Caco-2 (cell line): Measurements from ENCODE around the gene NYAP2. TPM values are rescaled to one million over a fixed set of nuclear protein-coding genes. Genes with fewer than 3 reads are reported as not detected.

ENCODE experiments used
- BruUV-seq: library from RNA; stranded (reverse); fragments of 400-500 nt; replicated peaks from 2 replicates; lab custom pipeline; 2021; lab: Mats Ljungman, UMichigan
- CTCF ChIA-PET: fragments of 300-600 bp; sonication (Branson Sonifier 250); formaldehyde crosslinking; loops from one replicate; lab custom pipeline; 2022; ENCODE audit warnings: antibody characterized with exemption; lab: Charles Lee
- POLR2A ChIA-PET: fragments of 300-600 bp; sonication (Branson Sonifier 250); formaldehyde crosslinking; loops from one replicate; lab custom pipeline; 2022; ENCODE audit warnings: antibody characterized with exemption; lab: Charles Lee
- DNase-seq, 2 experiments: peaks; one replicate each; pipeline versions ENCODE4 v3.0.0 to v3.0.0-alpha.2; 2020 to 2022
- H3K27me3 ChIP-seq: replicated peaks from 2 replicates; pipeline ENCODE4 v1.6.0; 2011; ENCODE audit warnings: low read length; ENCODE audit not compliant: control insufficient read depth, insufficient read depth
- H3K36me3 ChIP-seq: 2 replicates; pipeline ENCODE4 v1.5.1; 2011; ENCODE audit warnings: low read length; ENCODE audit not compliant: control insufficient read depth, insufficient read depth
- H3K4me1 ChIP-seq: fragments of 250-450 bp; sonication (Bioruptor Pico); 2 replicates; pipeline ENCODE4 v1.5.1; 2020; ENCODE audit warnings: mild to moderate bottlenecking
- H3K4me3 ChIP-seq: 2 replicates; pipeline ENCODE4 v1.5.1; 2011; ENCODE audit warnings: low read depth, mild to moderate bottlenecking, control low read depth, low read length
- H3K9me3 ChIP-seq: fragments of 250-450 bp; sonication (Bioruptor Pico); 2 replicates; pipeline ENCODE4 v1.5.1; 2020; ENCODE audit warnings: mild to moderate bottlenecking, moderate library complexity
- H3K27ac Mint-ChIP-seq: one replicate; pipeline ENCODE4 v1.8.0; 2022; ENCODE audit warnings: mixed read lengths; ENCODE audit not compliant: unreplicated experiment
- H3K27me3 Mint-ChIP-seq: one replicate; pipeline ENCODE4 v1.8.0; 2022; ENCODE audit warnings: mixed read lengths; ENCODE audit not compliant: insufficient read depth, unreplicated experiment
- H3K36me3 Mint-ChIP-seq: one replicate; pipeline ENCODE4 v1.8.0; 2022; ENCODE audit warnings: mild to moderate bottlenecking, mixed read lengths; ENCODE audit not compliant: insufficient read depth, unreplicated experiment
- H3K4me1 Mint-ChIP-seq: one replicate; pipeline ENCODE4 v1.8.0; 2022; ENCODE audit warnings: low read depth, mixed read lengths; ENCODE audit not compliant: unreplicated experiment
- H3K4me3 Mint-ChIP-seq: one replicate; pipeline ENCODE4 v1.8.0; 2022; ENCODE audit warnings: mild to moderate bottlenecking, moderate library complexity, mixed read lengths; ENCODE audit not compliant: unreplicated experiment
- H3K9me3 Mint-ChIP-seq: one replicate; pipeline ENCODE4 v1.8.0; 2022; ENCODE audit warnings: mixed read lengths; ENCODE audit not compliant: unreplicated experiment
- intact Hi-C: fragments of 100-400 bp; cut with micrococcal nuclease; formaldehyde crosslinking; loops from one replicate; pipeline ENCODE4 v1.10.0; 2022; ENCODE audit not compliant: unreplicated experiment
- total RNA-seq: library from RNA; stranded (reverse); gene quantifications from 2 replicates; pipeline ENCODE4 v1.2.3, GENCODE V29; 2022
- TF ChIP-seq, protein P1 (sequence below), 2 experiments: fragments of 200-600 bp in 1 of 2; IDR thresholded peaks; 1 replicate in 1 of 2; 2 replicates in 1 of 2; pipeline versions ENCODE4 v1.5.1 to v1.8.0; 2011 to 2022; ENCODE audit warnings: antibody characterized with exemption in 1 of 2, control low read depth in 1 of 2, inconsistent platforms in 1 of 2, low read depth in 1 of 2, low read length in 1 of 2, mild to moderate bottlenecking in 1 of 2, moderate library complexity in 1 of 2; ENCODE audit not compliant: insufficient read depth in 1 of 2, severe bottlenecking in 1 of 2, unreplicated experiment in 1 of 2

Gene NYAP2
- total RNA-seq, 1 experiment from 2014 or later, result 0.11 TPM

DNA sequence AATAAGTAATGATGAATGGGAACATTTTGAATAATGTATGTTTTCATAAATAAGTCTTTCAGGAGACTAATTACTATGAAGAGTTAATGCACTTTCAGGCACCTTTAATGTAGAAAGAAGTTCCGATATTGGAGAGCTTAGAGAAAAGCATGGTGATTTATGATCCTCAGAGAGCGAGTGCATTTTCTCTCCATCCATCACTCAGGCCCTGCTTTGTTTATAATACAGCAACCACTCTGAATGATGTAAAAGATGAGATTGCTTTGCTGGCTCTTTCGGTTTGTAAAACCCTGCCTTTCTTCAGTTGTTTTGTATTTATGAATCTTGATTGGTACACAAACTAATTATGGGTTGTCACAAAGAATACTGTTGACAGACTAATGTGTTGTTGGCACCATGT lies 132.0 kb downstream of the NYAP2 start:
- POLR2A ChIA-PET, result no interaction called here
- H3K36me3 Mint-ChIP-seq, result no peaks in the 10 kb centered on the region
- BruUV-seq, result no TSS peak

DNA sequence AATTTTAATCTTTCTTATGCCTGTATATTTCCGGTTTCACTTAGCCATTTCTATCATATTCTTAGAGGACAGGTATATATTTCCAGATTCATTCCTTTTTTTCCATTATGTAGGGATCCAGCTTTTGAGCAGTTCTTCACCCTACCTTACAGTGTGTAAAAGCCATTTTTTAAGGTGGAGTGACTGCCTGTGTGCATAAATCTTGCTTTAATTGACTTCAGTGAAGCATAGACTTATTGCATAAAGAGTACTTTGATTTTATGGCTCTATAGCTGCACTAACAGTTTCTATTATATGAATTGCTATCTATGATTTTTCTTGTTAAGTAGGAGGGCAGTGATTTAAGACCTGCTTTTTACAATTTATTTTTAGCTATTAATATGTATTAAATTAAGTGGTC lies 132.6 kb downstream of the NYAP2 start:
- H3K27me3 Mint-ChIP-seq, result peaks cover 3% of the 10 kb centered on the region
- Histone ChIP-seq H3K36me3 (no peaks in the 10 kb centered on the region), H3K4me3 (no peak overlapping the region), H3K27me3 (no peaks in the 10 kb centered on the region), H3K9me3 (no peaks in the 10 kb centered on the region), H3K4me1 (no peaks in the 10 kb centered on the region)
- H3K27ac Mint-ChIP-seq, result no peak overlapping the region
- BruUV-seq, result no TSS peak
- H3K4me1 Mint-ChIP-seq, result no peaks in the 10 kb centered on the region
- TF ChIP-seq, protein P1, sequence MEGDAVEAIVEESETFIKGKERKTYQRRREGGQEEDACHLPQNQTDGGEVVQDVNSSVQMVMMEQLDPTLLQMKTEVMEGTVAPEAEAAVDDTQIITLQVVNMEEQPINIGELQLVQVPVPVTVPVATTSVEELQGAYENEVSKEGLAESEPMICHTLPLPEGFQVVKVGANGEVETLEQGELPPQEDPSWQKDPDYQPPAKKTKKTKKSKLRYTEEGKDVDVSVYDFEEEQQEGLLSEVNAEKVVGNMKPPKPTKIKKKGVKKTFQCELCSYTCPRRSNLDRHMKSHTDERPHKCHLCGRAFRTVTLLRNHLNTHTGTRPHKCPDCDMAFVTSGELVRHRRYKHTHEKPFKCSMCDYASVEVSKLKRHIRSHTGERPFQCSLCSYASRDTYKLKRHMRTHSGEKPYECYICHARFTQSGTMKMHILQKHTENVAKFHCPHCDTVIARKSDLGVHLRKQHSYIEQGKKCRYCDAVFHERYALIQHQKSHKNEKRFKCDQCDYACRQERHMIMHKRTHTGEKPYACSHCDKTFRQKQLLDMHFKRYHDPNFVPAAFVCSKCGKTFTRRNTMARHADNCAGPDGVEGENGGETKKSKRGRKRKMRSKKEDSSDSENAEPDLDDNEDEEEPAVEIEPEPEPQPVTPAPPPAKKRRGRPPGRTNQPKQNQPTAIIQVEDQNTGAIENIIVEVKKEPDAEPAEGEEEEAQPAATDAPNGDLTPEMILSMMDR (IDR thresholded peaks at IDR 0.05; ENCODE audit: insufficient read depth in 1 of 2, low read depth in 1 of 2, low read length in 1 of 2, severe bottlenecking in 1 of 2, unreplicated experiment in 1 of 2), result no peak
- DNase-seq, result no peak
- intact Hi-C loops, result no loop called here
- CTCF ChIA-PET, result no interaction called here
- no peaks in the 10 kb centered on the region for H3K36me3 Mint-ChIP-seq
- POLR2A ChIA-PET, result no interaction called here
- H3K9me3 Mint-ChIP-seq, result peaks cover 5% of the 10 kb centered on the region
- no peak overlapping the region for H3K4me3 Mint-ChIP-seq

More for the DNA sequence above, 132.0 kb downstream of the NYAP2 start:
- CTCF ChIA-PET, result no interaction called here
- Histone ChIP-seq H3K4me3 (no peak overlapping the region), H3K36me3 (no peaks in the 10 kb centered on the region), H3K9me3 (no peaks in the 10 kb centered on the region), H3K27me3 (no peaks in the 10 kb centered on the region), H3K4me1 (no peaks in the 10 kb centered on the region)
- Mint-ChIP-seq H3K27me3 (peaks cover 3% of the 10 kb centered on the region), H3K4me1 (no peaks in the 10 kb centered on the region), H3K9me3 (no peaks in the 10 kb centered on the region), H3K27ac (no peak overlapping the region), H3K4me3 (no peak overlapping the region)
- TF ChIP-seq, protein P1 (IDR thresholded peaks at IDR 0.05; ENCODE audit: insufficient read depth in 1 of 2, low read depth in 1 of 2, low read length in 1 of 2, severe bottlenecking in 1 of 2, unreplicated experiment in 1 of 2), result no peak
- DNase-seq, result no peak
- intact Hi-C loops, result no loop called here

DNA sequence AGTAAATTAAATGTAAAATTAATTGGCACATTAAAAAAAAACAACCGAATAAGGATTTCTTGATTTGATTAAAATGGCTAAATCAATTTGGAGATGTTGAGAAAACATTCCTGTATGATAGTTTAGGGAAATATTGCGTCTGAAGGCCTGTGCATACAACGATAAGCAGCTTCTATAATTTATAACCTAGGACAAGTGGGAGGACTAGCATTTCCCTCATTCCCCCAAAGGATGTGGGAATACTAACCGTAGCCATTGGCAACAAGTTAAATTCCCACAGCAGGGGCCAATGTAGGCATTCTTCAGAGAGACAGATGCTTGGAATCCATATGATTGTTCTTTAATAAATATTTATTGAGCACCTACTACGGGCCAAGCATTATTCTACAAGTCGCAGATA lies 134.5 kb downstream of the NYAP2 start:
- H3K36me3 Mint-ChIP-seq, result no peaks in the 10 kb centered on the region
- no peaks in the 10 kb centered on the region for H3K27me3 ChIP-seq
- no peak overlapping the region for H3K4me3 Mint-ChIP-seq
- peaks cover 3% of the 10 kb centered on the region for H3K27me3 Mint-ChIP-seq
- no peaks in the 10 kb centered on the region for H3K4me1 Mint-ChIP-seq
- H3K36me3 ChIP-seq, result no peaks in the 10 kb centered on the region
- no peak overlapping the region for H3K4me3 ChIP-seq
- H3K4me1 ChIP-seq, result no peaks in the 10 kb centered on the region
- H3K27ac Mint-ChIP-seq, result no peak overlapping the region
- TF ChIP-seq, protein P1 (IDR thresholded peaks at IDR 0.05; ENCODE audit: insufficient read depth in 1 of 2, low read depth in 1 of 2, low read length in 1 of 2, severe bottlenecking in 1 of 2, unreplicated experiment in 1 of 2), result no peak
- intact Hi-C loops, result no loop called here
- DNase-seq, result no peak
- ChIA-PET CTCF (no interaction called here), POLR2A (no interaction called here)
- H3K9me3 Mint-ChIP-seq, result peaks cover 15% of the 10 kb centered on the region
- BruUV-seq, result no TSS peak
- H3K9me3 ChIP-seq, result no peaks in the 10 kb centered on the region
